Fibroblast of skin of scalp (primary cell): ENCODE results near the gene SLC5A6.
"Not testable (repeated sequence)": the region's sequence is repeated elsewhere in the genome, so short reads cannot be mapped to it uniquely, and the experiment has no call there.

ENCODE experiments used
- DNase-seq: peaks from one replicate; pipeline ENCODE4 v3.0.0-alpha.2; 2013

SLC5A6 gene

DNA sequence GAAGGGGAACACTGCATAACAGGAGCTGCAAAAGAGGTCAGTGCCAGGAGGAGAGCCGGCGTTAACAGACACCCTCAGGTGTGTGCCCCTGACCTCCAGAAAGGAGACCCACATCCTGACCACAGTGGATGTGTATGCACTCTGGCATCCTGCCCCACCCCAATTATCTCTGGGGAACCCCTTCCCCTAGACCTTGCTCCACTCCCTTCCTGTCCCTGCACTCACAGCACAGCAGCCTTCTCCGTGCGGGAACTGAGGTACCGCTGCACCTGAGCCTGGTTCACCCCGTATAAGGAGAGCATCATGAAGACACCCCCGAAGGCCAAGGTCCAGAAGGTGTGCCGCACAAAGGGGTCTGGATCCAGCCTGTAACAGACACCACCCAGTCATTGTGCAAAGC, 7.5 kb downstream of the SLC5A6 start:
- DNase-seq: no peak

DNA sequence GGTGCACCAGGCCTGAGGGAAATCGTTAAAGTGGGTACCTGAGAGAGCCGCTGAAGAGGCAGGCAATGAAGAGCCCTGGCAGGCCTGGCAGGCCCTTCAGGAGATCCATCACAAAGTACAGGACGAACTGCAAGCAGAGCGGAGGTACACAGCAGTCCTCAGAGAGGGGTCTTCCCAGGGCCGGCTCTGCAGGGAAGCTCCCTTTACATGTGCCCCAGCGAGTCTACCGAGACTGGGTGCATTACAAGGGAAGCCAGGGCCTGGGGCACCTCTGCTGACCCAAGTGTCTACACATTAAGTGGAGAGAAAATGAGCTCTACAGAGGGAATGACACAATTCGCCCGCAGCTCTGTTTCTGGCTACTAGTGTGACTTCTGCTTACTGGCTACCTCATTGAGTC, 8.3 kb downstream of the SLC5A6 start:
- no peak for DNase-seq

GRCh38 chr2:27202854-27203253, 9.2 kb downstream of the SLC5A6 start:
- DNase-seq: no peak

- DNase-seq: no peak
Measured at GRCh38 chr2:27201675-27202074, 10.4 kb downstream of the SLC5A6 start.

DNA sequence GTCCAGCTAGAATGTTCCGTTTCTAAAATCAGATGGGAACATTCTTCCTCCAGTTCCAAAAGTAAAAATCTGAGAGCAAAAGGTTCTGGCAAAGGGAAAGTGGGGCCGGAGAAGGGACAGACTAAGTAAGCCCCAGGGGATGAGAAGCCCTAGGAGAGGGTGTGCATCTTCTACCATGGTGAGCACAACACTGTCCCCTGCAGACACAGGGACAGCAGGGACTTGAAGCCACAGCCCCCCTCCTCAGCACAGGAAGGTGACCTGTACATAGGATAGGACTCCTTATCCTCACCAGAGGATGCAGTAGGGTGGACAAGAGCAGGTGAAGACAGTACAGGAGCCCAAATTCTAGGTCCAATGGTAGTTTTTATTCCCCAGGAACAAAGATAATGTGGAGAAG, 12.8 kb downstream of the SLC5A6 start:
- no peak for DNase-seq

DNA sequence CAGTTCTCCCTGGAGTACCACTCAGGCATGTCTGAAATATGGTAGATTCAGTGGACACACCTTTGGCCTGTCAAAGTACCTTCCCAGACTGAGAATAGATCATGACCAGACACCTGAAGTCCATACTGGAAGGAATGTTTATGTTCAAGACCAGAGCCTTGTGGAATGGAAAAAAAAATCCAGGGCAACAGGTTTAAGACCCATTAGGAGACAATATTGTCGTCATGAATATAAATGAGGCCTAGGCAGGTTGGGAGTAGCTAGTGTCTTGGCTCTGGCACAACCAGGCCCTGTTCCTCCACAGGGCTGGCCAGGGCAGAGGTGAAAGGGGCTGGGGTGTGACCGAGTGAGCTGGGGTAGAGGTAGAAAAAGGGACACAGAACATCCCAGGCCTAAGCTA, 13.4 kb downstream of the SLC5A6 start:
- DNase-seq: no peak

- DNase-seq: not testable (repeated sequence)
Measured at GRCh38 chr2:27198068-27198467, 14.0 kb downstream of the SLC5A6 start.

DNA sequence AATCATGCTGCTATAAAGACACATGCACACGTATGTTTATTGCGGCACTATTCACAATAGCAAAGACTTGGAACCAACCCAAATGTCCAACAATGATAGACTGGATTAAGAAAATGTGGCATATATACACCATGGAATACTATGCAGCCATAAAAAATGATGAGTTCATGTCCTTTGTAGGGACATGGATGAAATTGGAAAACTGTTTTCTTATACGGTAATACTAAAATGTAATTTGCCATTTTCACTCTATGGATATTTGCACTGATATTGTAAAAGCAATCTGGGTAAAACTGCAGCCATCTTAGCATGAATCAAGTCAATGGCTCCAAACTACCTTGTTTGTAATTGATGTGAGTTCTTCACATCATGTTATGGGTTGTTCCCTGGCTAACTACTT, 16.3 kb downstream of the SLC5A6 start:
- not testable (repeated sequence) for DNase-seq

DNA sequence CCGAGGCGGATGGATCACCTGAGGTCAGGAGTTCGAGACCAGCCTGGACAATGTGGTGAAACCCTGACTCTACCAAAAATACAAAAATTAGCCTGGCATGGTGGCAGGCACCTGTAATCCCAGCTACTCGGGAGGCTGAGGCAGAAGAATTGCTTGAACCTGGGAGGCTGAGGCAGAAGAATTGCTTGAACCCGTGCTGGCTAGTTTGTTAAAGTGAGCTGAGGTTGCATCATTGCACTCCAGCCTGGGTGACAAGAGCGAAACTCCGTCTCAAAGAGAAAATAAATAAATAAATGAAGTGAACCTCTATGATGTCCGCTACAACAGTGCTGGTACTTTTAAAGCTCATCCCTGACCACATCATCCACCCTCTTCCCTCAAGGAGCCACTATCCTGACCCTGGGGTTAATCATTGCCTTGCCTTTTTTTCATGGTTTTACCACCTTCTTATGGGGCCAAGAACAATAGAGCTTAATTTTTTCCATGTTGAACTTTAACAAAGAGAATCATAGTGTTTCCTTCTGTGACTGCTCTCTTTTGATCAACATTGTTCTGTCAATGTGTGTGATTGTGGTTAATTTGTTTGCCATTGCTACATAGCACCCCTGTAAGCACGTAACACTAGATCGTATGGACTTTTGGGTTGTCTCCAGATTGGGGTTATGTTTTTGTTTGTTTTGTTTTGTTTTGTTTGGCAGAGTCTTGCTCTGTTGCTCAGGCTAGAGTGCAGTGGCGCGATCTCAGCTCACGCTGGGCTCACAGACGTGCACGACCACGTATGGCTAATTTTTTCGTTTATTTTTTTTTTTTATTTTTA, 17.3 kb downstream of the SLC5A6 start:
- no peak for DNase-seq

- peak; percentile 78 for DNase-seq
Measured at GRCh38 chr2:27191070-27191829, 20.8 kb downstream of the SLC5A6 start.

DNA sequence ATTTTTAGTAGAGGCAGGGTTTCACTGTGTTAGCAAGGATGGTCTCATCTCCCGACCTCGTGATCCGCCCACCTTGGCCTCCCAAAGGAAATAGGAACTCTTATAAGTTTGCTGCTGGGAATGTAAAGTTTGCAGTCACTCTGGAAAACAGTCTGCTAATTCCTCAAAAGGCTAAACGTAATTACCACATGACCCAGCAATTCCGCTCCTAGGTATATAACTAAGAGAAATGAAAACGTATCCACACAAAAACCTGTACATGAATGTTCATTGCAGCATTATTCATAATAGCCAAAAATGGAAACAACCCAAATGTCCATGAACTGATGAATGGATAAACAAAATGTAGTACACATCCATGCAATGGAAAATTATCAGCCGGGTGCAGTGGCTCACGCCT, 22.1 kb downstream of the SLC5A6 start:
- DNase-seq: no peak

GRCh38 chr2:27186613-27187345, 25.3 kb downstream of the SLC5A6 start:
- DNase-seq: no peak

GRCh38 chr2:27185331-27186026, 26.6 kb downstream of the SLC5A6 start:
- peak; percentile 87 for DNase-seq

DNA sequence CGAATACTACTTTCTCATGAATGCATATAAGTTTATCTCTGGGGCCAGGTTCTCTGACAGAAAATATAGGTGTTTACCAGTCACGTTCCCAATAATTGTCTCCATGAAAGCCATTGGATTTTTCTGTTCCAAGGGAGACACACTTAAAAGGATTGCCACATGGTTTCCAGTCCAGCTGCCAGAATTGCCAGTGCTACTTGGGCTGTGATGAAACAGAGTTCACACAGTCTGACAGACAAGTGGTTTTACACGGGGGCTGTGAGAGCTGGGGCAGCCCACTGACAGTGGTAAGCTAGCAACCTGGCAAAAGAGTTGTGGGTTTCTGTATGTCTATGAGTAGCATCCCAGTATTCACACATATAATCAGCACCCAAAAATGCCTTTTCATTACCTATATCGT, 28.0 kb downstream of the SLC5A6 start:
- DNase-seq: peak; percentile 26

DNA sequence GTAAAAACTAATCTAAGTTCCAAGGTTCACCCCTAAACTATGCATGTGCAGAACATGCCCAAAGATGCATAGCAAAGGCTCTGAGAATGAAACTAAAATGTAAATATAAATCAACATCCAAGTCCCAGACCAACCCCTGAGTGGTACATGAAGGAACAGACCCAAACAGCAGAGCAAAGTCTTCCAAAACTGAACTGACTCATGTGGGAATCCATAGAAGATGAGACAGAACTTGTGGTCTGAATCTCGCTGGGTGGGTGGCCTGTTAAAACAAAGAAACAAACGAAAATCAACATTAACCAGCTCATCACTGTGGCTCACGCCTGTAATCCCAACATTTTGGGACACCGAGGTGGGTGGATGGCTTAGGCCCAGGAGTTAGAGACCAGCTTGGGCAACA, 29.7 kb downstream of the SLC5A6 start:
- peak; percentile 93 for DNase-seq

- DNase-seq: no peak
Measured at GRCh38 chr2:27179344-27180000, 32.6 kb downstream of the SLC5A6 start.

DNA sequence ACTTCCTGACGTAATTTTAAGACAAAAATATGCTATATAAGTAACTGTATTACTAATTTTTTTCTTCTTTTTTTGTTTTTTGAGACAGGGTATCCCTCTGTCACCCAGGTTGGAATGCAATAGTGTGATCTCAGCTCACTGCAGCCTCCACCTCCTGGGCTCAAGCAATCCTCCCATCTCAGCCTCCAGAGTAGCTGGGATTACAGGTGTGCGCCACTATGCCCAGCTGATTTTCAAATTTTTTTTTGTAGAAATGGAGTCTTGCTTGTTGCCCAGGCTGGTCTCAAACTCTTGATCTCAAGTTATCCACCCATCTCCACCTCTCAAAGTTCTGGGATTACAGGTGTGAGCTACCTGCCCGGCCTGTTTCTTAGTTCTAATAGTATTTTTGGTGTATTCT, 33.6 kb downstream of the SLC5A6 start:
- no peak for DNase-seq

GRCh38 chr2:27177441-27178351, 34.4 kb downstream of the SLC5A6 start:
- no peak for DNase-seq

- DNase-seq: not testable (repeated sequence)
Measured at GRCh38 chr2:27175781-27176180, 36.3 kb downstream of the SLC5A6 start.

DNA sequence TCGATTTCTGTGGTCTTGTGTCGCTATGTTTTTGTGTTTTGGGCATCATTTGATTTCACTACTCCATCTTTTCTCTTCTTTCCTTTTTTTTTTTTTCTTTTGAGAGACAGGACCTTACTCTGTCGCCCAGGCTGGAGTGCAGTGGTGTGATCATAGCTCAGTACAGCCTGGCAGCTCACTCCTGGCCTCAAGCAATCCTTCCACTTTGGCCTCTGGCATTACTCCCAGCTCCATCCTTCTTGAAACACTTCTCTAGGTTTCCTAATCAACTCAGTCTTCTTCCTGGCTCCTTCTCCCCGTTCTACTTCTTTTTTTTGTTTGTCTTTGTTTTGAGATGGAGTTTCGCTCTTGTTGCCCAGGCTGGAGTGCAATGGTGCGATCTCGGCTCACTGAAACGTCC, 36.7 kb downstream of the SLC5A6 start:
- no peak for DNase-seq

DNA sequence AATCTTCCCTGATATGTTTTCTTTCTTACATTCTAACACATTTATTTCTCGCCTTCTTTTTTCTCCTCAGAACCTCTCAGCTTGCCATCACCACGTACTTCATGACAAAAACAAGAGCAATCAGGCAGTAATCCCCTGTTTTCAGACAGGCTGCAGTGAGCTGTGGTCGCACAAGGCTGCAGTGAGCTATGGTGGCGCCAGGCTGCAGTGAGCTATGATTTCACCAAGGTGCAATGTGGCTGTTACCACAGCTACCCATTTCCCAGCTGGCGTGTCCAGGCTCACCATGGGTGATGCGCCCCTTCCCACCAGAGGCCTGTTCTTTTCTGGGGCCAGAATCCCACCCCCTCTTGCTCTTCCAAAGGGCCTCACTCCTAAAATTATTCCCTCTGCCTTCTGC, 37.4 kb downstream of the SLC5A6 start:
- DNase-seq: peak; percentile 46
